GM12892 (cell line): ENCODE results near the gene ST7.

Source experiments
- POLR2A ChIP-seq: IDR thresholded peaks from 2 replicates; pipeline ENCODE4 v1.6.1; 2011; ENCODE audit warnings: low read depth, low read length, control low read depth
- POLR2AphosphoS5 ChIP-seq: IDR thresholded peaks from 2 replicates; pipeline ENCODE4 v1.6.1; 2011; ENCODE audit warnings: low read depth, low read length, control low read depth

DNA sequence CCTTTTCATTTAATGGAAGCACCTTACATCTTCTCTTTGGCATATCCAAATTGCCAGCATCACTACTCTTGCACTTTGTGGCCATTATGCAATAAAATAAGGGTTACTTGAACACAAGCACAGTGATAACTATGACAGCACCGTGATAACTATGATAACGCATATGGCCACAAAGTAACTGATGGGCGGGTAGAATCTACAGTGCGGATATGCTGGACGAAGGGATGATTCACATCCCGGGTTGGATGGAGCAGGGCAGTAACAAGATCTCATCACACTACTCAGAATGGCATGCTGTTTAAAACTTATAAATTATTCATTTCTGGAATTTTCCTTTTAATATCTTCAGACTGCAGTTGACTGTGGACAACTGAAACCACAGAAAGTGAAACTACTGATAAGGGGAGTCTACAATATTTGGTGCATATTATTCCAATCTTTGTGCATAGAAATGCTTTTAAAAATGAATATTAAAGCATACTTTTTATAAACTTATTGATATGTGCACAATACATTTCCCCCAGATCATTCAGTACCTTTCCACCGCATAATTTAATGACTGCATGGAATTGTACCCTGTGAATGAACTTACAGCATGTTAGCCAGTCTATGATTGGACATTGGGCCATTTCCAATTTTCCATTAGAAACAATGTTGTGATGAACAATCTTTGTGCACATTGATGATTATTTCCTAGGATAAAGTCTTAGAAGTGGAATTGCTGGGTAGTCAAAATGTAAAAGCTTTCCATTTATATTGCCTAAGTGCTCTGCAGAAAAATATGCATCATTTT, 233.1 kb downstream of the ST7 start:
- TF ChIP-seq POLR2A (no peak), POLR2AphosphoS5 (no peak)
